MCF 10A (cell line): ENCODE data around the gene E4F1. TPM values are rescaled to one million over a fixed set of nuclear protein-coding genes. Genes with fewer than 3 reads are reported as not detected.

Source experiments
- BruUV-seq: library from RNA; stranded (reverse); fragments of 400-500 nt; replicated peaks from 2 replicates; lab custom pipeline; 2021; lab: Mats Ljungman, UMichigan
- CTCF ChIA-PET: fragments of 300-600 bp; sonication (Branson Sonifier 250); formaldehyde crosslinking; extraction: SDS; loops from one replicate; lab custom pipeline; 2021; ENCODE audit warnings: antibody characterized with exemption, inconsistent platforms; lab: Yijun Ruan, JAX
- POLR2A ChIA-PET: fragments of 300-600, 350-650 bp; sonication (Branson Sonifier 250); formaldehyde crosslinking; extraction: SDS; loops from one replicate; lab custom pipeline; 2020; ENCODE audit warnings: antibody characterized with exemption, inconsistent platforms; lab: Yijun Ruan, JAX
- DNase-seq: peaks from one replicate; pipeline ENCODE4 v3.0.0-alpha.2; 2018; ENCODE audit not compliant: unreplicated experiment
- H3K27ac Mint-ChIP-seq: one replicate; pipeline ENCODE4 v1.8.0; 2022; ENCODE audit warnings: mild to moderate bottlenecking, low read depth, mixed read lengths; ENCODE audit not compliant: unreplicated experiment
- H3K27me3 Mint-ChIP-seq: one replicate; pipeline ENCODE4 v1.8.0; 2022; ENCODE audit warnings: mixed read lengths; ENCODE audit not compliant: insufficient read depth, unreplicated experiment
- H3K36me3 Mint-ChIP-seq: one replicate; pipeline ENCODE4 v1.8.0; 2022; ENCODE audit warnings: mild to moderate bottlenecking, moderate library complexity, mixed read lengths; ENCODE audit not compliant: insufficient read depth, unreplicated experiment
- H3K4me1 Mint-ChIP-seq: one replicate; pipeline ENCODE4 v1.8.0; 2022; ENCODE audit warnings: mixed read lengths; ENCODE audit not compliant: insufficient read depth, unreplicated experiment
- H3K4me3 Mint-ChIP-seq: one replicate; pipeline ENCODE4 v1.8.0; 2022; ENCODE audit warnings: mild to moderate bottlenecking, moderate library complexity, mixed read lengths; ENCODE audit not compliant: unreplicated experiment
- H3K9me3 Mint-ChIP-seq: one replicate; pipeline ENCODE4 v1.8.0; 2022; ENCODE audit warnings: mixed read lengths; ENCODE audit not compliant: unreplicated experiment
- intact Hi-C: fragments of 100-400 bp; cut with micrococcal nuclease; formaldehyde crosslinking; loops from 2 replicates; pipeline ENCODE4 v1.14.1; 2022
- total RNA-seq: library from RNA; stranded (reverse); gene quantifications from 2 replicates; pipeline ENCODE4 v1.2.3, GENCODE V29; 2022
- TF ChIP-seq, protein P1 (sequence below): fragments of 200-600 bp; IDR thresholded peaks from one replicate; pipeline ENCODE4 v1.8.0; 2022; ENCODE audit warnings: antibody characterized with exemption, mild to moderate bottlenecking; ENCODE audit not compliant: unreplicated experiment

E4F1 gene
- total RNA-seq, 1 experiment from 2014 or later, result 26.2 TPM

DNA sequence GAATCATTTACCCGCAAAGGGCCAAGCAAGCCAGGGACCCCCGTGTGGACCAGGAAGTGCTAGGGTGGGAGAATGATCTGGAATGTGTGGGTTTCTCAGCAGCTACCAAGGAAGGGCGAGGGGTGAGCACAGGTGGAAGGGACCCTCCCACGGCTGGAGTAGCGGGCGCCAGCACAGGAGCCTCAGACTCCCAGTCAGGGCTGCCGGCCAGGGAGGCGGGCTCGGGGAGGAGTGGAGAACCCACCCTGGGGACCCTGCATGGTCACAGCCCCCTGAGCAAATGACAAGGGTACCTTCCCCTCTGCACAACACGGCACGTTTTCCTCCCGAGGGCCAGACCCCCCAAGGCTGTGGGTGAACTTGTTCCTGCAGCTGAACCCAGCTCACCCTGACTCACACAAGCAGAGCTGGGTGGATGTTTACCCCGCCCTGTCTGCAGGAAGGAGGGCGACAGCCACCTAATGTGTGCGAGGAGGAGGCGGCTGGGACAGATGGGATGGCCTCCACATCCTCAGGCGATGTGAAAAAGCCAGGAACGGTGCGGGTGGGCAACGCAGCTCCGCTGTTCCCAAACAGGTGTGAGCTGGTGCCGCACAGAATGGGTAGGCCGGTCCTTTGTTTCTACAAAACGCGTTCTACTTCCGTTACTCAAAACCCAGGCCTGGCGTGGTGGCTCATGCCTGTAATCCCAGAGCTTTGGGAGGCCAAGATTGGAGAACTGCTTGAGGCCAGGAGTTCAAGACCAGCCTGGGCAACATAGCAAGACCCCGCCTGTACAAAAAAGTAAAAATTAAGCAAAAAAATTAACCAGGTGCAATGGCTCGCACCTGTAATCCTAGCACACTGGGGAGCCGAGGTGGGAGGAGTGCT lies 21.8 kb downstream of the E4F1 start:
- peaks cover 5% of the 10 kb centered on the region for H3K4me1 Mint-ChIP-seq
- BruUV-seq, result no TSS peak
- no peak overlapping the region for H3K27ac Mint-ChIP-seq
- intact Hi-C loops, result no loop called here
- H3K36me3 Mint-ChIP-seq, result peaks cover 54% of the 10 kb centered on the region
- H3K9me3 Mint-ChIP-seq, result no peaks in the 10 kb centered on the region
- TF ChIP-seq, protein P1, sequence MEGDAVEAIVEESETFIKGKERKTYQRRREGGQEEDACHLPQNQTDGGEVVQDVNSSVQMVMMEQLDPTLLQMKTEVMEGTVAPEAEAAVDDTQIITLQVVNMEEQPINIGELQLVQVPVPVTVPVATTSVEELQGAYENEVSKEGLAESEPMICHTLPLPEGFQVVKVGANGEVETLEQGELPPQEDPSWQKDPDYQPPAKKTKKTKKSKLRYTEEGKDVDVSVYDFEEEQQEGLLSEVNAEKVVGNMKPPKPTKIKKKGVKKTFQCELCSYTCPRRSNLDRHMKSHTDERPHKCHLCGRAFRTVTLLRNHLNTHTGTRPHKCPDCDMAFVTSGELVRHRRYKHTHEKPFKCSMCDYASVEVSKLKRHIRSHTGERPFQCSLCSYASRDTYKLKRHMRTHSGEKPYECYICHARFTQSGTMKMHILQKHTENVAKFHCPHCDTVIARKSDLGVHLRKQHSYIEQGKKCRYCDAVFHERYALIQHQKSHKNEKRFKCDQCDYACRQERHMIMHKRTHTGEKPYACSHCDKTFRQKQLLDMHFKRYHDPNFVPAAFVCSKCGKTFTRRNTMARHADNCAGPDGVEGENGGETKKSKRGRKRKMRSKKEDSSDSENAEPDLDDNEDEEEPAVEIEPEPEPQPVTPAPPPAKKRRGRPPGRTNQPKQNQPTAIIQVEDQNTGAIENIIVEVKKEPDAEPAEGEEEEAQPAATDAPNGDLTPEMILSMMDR, result no peak
- H3K27me3 Mint-ChIP-seq, result no peaks in the 10 kb centered on the region
- no peak overlapping the region for H3K4me3 Mint-ChIP-seq
- DNase-seq, result no peak
- ChIA-PET POLR2A (interaction anchor here (0.8 kb wide), 1 partner anchor 33 kb away, joined by 3 read pairs; no protein-coding TSS in a partner anchor), CTCF (no interaction called here)

DNA sequence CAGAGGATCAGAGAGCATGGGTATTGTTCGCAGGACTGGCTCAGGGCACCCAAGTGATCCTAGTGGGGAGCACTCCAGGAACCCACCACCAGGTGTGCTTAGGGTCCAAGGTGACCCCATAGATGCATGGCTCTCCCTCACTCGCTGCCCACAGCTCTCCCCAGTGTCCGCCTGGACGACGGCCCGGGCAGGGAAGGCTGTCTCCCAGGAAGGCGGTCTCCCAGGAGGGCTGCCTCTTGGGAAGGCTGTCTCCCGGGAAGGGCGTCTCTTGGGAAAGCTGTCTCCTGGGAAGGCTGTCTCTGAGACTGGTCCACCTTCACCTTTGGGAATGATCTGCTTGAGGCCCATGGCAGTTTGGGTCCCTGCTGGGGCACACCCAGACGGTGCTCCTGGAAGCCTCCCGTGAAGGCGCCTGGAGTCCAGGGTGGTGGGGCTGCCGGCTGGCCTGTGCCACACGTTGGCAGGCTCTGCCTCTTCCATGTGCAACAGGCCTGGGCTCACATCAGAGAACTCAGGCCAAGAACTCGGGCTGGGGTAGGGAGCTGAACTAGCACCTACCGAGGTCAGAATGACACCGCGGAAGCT lies 23.0 kb downstream of the E4F1 start:
- no peaks in the 10 kb centered on the region for H3K9me3 Mint-ChIP-seq
- peaks cover 50% of the 10 kb centered on the region for H3K36me3 Mint-ChIP-seq
- POLR2A ChIA-PET, result no interaction called here
- DNase-seq, result no peak
- TF ChIP-seq, protein P1, result no peak
- CTCF ChIA-PET, result interaction anchor here (0.6 to 0.9 kb wide), 4 partner anchors 61 to 825 kb away, joined by 3 to 6 read pairs (median 3); no protein-coding TSS in a partner anchor
- H3K27ac Mint-ChIP-seq, result no peak overlapping the region
- intact Hi-C loops, result no loop called here
- peaks cover 5% of the 10 kb centered on the region for H3K4me1 Mint-ChIP-seq
- H3K27me3 Mint-ChIP-seq, result no peaks in the 10 kb centered on the region
- no peak overlapping the region for H3K4me3 Mint-ChIP-seq
- no TSS peak for BruUV-seq

DNA sequence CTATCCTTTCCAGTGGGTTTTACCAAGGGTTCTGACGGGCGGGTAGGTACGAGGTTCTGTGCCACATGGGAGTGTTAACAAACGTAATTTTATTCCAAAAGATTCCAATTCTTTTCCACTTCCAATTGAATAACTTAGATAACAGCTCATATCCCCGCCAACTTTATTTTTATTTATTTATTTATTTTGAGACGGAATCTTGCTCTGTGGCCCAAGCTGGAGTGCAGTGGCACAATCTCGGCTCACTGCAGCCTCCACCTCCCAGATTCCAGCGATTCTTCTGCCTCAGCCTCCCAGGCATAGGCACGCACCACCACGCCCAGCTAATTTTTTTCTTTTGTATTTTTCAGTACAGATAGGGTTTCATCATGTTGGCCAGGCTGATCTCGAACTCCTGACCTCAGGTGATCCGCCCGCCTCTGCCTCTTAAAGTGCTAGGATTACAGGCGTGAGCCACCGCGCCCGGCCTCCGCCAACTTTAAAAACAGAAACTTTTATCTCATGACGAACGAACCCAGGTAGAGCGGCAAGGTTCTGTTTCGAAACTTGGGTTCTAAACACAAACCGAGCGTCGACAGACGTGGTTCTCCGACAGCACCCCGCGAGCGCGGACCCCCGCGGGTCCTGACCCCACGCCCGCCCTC lies 27.4 kb downstream of the E4F1 start:
- Mint-ChIP-seq H3K27ac (peak overlapping the region; percentile 91), H3K36me3 (peaks cover 50% of the 10 kb centered on the region), H3K4me3 (peak overlapping the region; percentile 92), H3K9me3 (no peaks in the 10 kb centered on the region), H3K27me3 (no peaks in the 10 kb centered on the region), H3K4me1 (no peaks in the 10 kb centered on the region)
- ChIA-PET POLR2A (interaction anchor here (0.5 to 4.9 kb wide), 31 partner anchors 8 to 1207 kb away, joined by 3 to 58 read pairs (median 7); partner anchors contain the start of genes ATP6V0C, CCNF, DNASE1L2 and E4F1), CTCF (interaction anchor here (0.6 to 1.5 kb wide), 7 partner anchors 10 to 280 kb away, joined by 3 to 6 read pairs (median 4); partner anchors contain the start of gene PGP)
- TF ChIP-seq, protein P1, result no peak
- peak; percentile 55 for DNase-seq
- TSS peak; percentile 46 for BruUV-seq
- intact Hi-C loops, result loop anchor here (2.0 kb wide), 1 partner anchor 26 kb away; no protein-coding TSS in a partner anchor
